CD4-positive, alpha-beta T cell treated with Interleukin-15 for 4 hours (primary cell): ENCODE measurements around the gene HEXB.
"Not testable (repeated sequence)": the region's sequence is repeated elsewhere in the genome, so short reads cannot be mapped to it uniquely, and the experiment has no call there.

ENCODE experiments used
- DNase-seq: peaks from one replicate; pipeline ENCODE4 v3.0.0-alpha.2; 2020; ENCODE audit warnings: low spot score

HEXB gene

DNA sequence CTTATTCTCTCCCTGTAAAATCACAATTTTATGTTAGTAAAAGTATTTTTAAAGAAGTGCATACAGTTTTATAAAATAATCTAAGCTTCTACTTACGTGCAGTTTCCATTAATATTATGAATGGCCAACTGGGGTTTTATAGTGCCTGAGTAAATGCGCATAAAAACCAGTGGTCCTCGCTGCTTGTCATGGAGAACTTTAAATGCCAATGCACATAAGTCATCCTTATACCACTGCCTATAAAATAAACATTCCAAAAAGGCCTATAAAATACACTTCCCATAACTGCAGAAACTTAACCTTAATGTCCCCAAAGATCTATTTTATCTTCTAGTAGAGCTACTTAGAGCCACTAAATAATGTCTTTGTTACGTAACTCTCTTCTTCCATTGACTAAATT is 53.4 kb downstream of the HEXB start:
- no peak for DNase-seq

DNA sequence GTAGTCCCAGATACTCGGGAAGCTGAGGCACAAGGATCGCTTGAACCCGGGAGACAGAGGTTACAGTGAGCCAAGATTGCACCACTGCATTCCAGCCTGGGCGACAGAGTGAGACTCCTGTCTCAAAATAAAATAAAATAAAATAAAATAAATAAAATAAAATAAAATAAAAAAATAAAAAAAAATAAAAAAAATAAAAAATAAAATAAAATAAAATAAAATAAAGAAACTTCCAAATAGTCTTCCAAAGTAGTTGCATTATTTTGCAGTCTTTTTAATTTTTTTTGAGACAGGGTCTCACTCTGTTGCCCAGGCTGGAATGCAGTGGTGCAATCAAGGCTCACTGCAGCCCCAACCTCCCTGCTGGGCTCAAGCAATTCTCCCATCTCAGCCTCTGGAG is 63.7 kb downstream of the HEXB start:
- DNase-seq: not testable (repeated sequence)

GRCh38 chr5:74761241-74761640 is 76.2 kb downstream of the HEXB start:
- no peak for DNase-seq

GRCh38 chr5:74762599-74762998 is 77.6 kb downstream of the HEXB start:
- peak; percentile 5 for DNase-seq

- DNase-seq: no peak
Observed at GRCh38 chr5:74763504-74763903, 78.5 kb downstream of the HEXB start.

GRCh38 chr5:74765201-74765600 is 80.2 kb downstream of the HEXB start:
- DNase-seq: no peak

GRCh38 chr5:74765929-74766328 is 80.9 kb downstream of the HEXB start:
- no peak for DNase-seq

GRCh38 chr5:74766418-74766848 is 81.4 kb downstream of the HEXB start:
- peak; percentile 29 for DNase-seq

GRCh38 chr5:74766849-74767578 is 82.0 kb downstream of the HEXB start, which contains the start of the genes GFM2 and NSA2:
TSS of gene GFM2 (minus strand) at chr5:74767117. CDS start at chr5:74763742, 3,375 bp downstream.
TSS of gene NSA2 (plus strand) at chr5:74767249. CDS start at chr5:74767361, 112 bp downstream.
- DNase-seq: peak; percentile 92

DNA sequence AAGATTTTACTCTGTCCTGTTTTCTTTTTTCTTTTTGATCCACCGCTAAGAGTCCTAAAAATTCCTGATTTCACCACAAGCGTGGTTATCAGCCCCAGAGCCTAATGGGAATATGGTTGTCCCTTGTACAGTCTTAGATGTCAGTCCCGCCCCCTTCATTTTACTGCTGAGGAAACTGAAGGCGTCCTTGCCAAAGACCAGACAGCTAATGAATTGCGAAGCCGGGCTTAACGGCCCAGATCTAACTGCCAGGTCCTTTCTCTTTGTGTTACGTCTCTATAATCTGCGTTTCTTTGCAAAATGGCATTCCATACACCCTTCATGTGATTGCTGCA is 82.5 kb downstream of the HEXB start:
- no peak for DNase-seq
